Skeletal muscle cell (primary cell): ENCODE results near the gene TMEM178B.

Source experiments
- DNase-seq: peaks from one replicate; pipeline ENCODE4 v3.0.0-alpha.2; 2010; ENCODE audit warnings: low read depth
- H3K4me3 ChIP-seq: 2 replicates; pipeline ENCODE4 v1.5.1; 2011; ENCODE audit warnings: low read depth, mild to moderate bottlenecking, control low read depth, low read length, moderate library complexity

TMEM178B gene

DNA sequence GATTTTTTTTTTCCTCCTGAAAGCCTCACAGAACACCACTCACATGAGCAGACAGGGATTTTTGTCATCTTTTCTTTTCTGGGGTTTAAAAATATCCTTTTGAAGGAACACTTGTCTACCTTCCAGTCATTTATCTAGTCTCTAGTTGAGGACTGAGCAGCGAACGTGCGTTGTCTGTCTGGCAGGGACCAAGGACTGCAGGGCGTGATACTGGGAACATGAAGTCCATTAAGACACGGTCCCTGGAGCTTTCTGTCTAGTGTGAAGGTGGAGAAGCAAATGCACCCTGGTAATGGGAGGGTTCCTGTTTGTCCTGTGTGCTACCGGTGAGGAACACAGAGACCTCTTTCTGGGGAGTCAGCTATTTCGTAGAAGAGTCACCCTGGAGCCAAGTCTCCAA lies 207.4 kb downstream of the TMEM178B start:
- no peak overlapping the region for H3K4me3 ChIP-seq
- DNase-seq: no peak

DNA sequence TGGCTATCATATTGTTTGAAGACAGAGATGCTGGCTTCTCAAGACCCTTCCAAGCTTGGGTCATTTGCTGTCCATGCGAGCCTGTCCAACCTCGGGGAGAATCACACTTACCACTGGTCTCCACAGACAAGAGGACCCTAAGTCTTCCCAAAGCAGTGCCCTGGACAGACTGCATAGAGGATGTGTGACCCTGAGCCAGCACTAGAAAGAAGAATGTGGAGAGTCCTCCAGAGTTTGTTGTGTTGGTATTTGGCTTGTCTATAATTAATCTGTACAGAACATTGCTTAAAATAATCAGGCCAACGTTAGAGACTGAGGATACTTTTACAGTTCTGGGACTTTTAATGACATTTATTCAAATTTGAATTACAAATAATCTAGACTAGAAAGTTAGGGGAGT lies 212.7 kb downstream of the TMEM178B start:
- no peak for DNase-seq
- H3K4me3 ChIP-seq: no peak overlapping the region

DNA sequence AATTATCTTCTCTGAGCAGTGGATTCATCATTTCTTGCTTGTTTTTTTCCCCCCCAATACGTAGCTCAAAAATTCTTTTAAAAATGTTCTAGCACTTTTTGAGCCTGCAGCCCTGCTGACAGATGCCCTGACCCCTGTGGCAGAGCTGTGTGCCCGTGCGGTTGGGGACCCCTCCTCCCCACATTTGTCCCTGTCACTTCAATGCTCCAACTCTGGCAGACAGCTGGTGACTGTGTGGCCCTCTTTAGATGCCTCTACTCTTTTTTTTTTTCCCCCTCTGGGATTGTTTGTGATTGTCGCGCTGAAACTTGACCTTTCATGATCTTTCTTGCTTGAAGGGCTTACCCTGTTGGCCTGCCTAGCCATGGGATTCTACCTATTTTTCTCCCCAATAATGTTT lies 214.1 kb downstream of the TMEM178B start:
- DNase-seq: no peak
- no peak overlapping the region for H3K4me3 ChIP-seq

DNA sequence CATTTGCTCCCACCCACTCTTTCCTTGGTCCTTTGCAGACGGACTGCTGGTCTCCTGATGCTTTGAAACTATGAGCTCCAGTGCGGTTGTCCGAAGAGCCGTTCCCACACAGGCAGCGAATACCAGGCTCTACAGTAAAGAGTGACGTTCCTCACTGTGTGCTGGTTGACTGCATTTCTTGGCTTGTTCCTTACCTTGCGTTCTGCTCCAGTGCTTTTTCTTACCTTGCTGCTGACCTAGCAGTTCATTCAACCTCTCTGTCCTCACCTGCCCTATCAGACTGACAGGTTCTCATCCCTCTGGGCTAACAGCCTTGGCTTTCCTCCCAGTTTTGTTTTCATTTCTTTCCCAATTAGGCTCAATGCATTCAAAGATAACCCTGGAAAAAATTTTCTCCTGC lies 214.8 kb downstream of the TMEM178B start:
- no peak overlapping the region for H3K4me3 ChIP-seq
- no peak for DNase-seq

DNA sequence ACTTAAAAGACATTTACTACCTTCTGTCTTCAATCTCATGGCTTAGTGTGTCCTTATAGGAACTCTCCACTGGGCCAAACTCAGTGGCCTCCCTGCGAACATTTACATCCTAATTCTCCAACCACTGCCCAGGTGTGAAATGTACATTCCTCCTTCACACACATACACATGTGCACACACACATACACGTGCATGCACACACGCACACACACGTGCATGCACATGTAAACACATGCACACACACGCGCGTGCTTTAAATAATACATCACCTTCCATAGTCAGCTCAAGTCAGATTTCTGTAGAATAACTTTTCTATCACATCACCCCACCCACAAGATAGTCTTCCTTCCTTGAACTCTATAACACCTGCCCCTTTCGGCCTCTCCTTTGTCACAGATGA lies 216.5 kb downstream of the TMEM178B start:
- no peak overlapping the region for H3K4me3 ChIP-seq
- DNase-seq: no peak

DNA sequence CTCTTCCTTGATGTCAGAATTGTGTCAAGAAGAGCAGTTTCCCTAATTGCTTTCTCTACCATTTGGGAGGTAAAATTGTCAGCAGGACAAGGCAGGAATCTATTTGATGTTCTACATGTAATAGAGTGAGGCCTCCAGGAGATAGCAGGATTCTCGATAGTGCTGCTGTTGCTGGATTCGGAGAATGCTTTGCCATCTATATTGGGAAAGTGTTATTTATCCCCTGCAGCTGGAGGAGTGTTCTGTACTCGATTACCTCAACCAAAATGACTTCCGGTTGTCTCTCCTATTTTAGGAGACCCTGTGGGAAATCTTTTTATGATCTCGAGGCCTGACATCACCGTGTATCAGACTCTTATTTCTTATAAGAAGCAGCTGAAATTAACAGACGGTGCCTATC lies 217.1 kb downstream of the TMEM178B start:
- no peak for DNase-seq
- no peak overlapping the region for H3K4me3 ChIP-seq

DNA sequence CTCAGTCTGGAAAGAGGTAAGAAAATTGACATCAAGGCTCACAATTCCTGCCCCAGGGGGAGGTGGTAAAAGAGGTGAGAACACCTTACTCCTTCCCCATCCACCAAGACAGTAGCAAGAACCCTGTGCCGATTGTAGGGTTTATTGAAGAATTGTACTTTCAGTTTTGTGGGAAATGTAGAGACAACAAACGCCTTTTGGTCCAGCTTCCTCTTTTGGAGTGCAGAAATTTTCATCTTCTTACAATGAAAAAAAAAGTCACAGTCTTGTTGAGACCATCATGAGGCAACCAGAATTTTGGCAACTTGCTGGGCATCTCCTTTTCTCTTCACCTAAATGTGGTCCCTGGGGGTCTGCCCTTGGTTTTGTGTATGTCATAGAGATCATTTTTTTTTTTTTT lies 217.7 kb downstream of the TMEM178B start:
- no peak overlapping the region for H3K4me3 ChIP-seq
- no peak for DNase-seq

DNA sequence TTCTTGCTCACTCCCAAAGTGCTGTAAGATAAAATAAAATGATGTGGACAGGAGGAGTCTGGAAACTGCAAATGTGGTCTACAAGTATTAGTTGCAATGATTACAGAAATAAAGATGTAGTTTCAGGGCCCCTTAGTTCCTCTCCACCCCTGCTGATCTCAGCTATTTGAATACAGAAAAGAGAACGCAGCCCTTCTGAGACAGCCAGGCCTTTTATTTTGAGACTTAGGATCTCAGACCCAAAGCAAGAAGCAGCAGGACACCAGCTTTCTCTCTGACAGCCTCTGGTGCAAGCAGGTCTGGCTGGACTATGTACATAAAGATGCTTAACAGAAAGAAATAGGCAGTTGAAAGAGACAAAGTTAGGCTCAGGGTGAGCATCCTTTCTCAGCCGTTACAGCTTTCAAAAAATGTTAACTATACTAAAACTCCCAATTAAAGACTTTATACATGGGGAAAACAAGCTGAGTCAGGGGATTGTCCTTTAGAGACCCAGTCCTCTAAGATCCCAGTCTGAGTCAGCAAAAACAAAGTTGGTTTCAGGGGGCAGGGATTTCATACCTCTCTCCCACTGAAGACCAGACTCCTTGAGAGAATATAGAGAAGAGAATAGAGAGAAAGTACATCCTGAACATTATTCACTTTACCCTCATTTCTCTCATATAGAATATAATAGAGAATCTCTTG lies 220.4 kb downstream of the TMEM178B start:
- no peak overlapping the region for H3K4me3 ChIP-seq
- DNase-seq: no peak

DNA sequence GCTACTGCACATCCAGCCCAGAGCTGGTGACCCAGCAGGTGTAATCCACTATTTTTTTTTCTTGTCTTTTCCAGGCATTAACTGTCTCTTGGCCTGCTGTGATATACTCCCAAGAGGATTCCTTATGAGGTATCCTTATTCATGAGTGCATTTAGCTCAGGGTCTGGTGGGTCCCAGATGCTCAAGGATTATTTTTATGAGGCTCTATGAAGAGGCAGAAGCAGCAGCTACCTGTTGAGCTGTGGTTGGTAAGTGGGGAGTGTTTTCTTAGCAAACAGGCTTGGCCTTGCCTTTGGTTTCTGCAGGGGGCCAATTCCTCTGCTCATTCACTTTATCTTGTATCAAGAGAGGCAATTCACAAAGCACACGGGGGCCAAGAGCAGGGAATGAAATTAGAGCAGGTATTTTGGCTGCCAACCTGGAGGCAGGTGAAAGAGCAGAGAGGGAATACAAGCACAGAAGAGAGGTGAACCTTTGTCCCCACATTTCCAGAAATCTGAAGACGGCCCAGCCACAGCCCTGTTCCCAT lies 221.6 kb downstream of the TMEM178B start:
- no peak overlapping the region for H3K4me3 ChIP-seq

DNA sequence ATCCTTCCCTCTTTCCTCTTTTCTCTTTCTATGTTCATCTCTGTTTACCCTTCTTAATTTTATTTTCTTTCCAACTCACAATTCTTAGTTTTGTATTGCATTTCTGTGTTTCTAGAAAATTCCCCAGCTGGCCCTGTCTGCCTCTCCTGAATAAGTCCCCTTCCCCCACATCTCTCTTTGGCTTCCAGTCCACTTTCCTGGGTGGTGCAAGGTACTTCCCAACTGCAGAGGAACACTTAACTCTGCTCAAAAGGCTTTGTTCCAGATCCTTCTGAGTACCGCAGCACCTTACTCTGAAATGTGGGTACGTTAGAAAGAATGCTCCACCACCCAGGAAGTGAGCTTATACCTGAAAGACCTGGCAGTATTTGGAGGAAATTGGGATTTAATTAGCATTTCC lies 227.0 kb downstream of the TMEM178B start:
- H3K4me3 ChIP-seq: no peak overlapping the region
- DNase-seq: no peak

More for the DNA sequence above, 221.6 kb downstream of the TMEM178B start:
- no peak for DNase-seq

DNA sequence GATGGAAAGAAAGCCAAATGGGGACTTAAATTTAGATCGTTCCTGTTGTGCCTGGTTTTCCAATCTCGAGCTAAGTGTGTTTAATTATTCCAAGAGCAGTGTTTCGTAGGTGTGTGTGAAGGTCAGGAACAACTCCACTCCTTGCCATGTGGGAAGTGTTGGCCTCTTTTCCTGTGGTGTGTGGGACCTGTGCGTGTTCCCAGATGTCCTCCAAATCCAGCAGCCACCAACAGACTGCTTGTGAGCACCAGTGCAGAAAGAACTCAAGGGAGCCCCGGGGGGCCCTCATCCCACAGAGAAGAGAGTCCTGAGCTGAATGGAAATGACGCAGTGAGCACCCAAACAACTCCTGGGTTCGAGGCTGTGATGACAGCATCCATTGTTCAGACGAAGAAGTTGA lies 227.7 kb downstream of the TMEM178B start:
- no peak overlapping the region for H3K4me3 ChIP-seq
- DNase-seq: no peak

DNA sequence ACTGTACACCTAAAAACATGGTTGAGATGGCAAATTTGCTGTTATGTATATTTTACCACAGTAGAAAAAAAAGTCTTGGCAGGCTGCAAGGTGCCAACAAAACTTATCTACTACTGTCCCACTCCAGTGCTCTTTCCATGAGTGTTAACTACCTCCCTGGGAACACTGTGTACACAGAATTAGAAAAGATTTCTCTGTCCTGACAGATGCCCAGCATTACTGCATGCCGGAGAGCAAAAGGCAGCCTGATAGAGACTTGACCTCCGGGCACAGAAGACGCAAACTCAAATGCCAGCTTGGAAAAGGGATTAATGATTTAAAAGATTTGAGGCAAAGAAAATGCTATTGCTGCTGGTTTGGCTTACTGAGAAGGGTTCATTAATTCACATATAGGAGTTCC lies 228.8 kb downstream of the TMEM178B start:
- DNase-seq: no peak
- H3K4me3 ChIP-seq: no peak overlapping the region

DNA sequence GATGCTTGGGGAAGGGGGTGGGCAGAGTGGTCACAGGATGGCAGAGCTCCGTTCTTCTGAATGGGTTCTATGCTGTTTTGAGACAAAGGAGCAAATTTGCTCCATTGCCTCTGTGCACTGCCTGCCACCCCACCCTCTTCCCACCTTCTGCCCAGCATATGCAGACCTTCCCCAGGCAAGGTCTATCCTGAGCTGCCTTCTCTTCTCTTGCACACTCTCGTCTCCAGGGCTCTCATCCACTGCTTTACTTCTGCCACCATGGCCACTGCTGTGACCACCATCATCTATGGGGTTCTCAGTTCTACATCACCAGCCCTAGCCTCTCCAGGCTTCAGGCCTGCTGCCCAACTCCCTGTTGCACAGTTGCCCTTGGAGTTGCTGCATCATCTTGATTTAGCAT lies 230.4 kb downstream of the TMEM178B start:
- DNase-seq: no peak
- H3K4me3 ChIP-seq: no peak overlapping the region

DNA sequence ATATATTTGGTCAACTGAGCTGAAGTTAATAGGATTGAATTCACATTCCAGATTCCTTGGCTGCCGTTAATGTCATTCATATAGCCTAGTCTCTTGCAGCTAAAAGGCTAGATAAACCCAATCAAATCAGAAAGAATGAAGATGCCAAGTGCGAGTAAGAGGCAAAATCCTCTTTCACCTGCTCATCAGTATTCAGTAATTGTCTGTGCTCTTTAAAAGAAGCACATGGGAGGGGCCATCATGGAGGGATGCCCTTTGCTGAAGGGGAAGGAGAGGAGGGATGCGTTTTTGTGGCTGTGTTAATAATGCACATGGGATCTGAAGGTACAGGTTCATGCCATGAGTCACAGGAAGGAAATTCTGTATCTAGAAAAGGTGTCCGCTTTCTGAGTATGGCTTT lies 232.2 kb downstream of the TMEM178B start:
- no peak overlapping the region for H3K4me3 ChIP-seq
- DNase-seq: no peak

DNA sequence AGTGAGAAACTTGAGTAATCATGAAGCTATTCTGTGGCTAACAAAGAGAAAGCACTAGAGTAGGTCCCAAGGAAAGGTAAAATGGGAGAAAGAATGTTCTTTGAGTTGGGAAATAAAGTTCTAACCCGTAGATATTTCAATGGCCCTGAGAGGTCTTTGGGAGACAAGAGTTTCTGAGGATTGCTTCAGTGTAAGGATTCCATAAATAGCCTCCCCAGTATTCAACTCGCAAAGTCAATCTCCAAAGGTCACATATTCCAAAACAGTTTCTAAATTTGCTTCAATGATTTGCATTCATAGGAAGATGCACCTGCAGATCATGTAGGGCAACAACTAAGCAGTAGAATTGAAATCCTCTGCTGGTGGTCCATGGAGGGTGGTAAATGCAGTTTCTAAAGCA lies 238.5 kb downstream of the TMEM178B start:
- no peak for DNase-seq
- no peak overlapping the region for H3K4me3 ChIP-seq

DNA sequence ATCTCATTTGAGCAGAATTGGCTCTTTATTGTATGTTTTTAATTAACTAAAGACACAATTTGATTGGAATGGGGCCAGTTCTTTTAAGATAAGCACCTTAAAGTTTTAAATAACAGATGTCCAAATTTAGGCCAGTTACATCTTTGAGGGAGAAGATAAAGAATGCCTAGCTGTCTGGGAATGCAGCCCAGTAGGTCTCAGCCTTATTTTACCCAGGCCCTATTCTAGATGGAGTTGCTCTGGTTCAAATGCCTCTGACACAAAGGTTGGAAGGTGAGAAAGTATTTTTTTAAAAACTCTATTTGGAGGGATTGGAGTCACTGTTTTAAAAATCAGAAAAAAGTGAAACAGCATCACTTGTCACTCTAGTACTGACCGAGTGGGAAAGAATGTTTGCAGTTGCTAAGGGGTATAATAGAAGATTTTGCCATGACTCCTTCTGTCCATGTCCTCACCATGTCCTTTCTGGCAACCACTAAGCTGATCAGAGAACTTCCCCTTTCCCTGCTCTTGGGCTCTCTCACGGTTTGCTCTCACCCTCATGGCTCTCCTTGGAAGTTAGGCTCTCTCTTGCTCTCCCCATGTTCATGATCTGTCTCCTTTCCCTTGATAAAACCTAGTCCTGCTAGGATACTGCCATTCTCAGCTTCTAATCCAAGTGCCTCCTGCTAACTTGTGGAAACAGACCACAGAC lies 239.1 kb downstream of the TMEM178B start:
- no peak for DNase-seq
- H3K4me3 ChIP-seq: no peak overlapping the region

DNA sequence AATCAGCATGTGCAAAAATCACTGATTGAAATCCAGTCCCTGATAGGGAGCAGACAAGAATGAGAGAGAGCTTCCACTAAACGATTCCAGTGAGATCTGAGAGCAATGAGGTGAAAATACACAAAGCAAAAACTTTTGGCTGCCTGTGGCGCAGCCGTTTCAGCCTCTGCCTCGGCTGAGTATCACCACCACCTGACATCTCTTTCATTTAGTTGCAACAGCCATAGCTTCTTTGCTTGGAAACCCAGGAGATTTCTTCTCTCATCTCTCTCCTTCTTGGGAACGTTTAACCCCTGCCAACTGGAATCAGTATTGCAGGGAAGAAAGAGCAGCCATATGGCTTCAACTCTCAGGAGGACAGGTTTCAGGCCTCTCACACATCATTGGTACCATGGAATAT lies 240.0 kb downstream of the TMEM178B start:
- DNase-seq: no peak
- H3K4me3 ChIP-seq: no peak overlapping the region

DNA sequence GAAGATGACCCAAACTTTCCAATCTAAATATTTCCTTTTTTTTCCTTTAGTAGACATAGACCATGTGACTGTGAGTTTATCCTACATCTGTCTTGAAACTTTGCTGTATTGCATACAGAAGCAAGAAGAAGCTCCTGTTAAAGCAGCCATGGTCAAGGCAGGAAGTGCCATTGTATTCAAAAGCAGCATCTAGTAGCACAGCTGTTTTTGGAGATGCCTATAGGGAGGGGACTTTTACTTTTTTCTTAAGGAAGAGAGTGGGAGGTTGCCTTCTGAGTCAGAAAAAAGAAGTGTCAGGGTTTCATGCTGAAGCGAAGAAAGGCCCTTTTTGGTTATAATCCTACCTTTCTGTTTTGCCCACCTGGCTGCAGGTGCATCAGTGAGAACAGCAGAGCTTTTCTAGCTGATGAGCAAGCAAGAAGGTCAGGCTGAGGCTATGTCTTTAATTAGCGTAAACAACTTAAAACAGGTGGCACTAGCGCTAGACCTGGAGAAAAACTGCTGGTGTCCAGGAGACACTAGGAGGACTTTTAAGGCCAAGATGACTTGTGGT lies 243.2 kb downstream of the TMEM178B start:
- H3K4me3 ChIP-seq: no peak overlapping the region
- DNase-seq: no peak

DNA sequence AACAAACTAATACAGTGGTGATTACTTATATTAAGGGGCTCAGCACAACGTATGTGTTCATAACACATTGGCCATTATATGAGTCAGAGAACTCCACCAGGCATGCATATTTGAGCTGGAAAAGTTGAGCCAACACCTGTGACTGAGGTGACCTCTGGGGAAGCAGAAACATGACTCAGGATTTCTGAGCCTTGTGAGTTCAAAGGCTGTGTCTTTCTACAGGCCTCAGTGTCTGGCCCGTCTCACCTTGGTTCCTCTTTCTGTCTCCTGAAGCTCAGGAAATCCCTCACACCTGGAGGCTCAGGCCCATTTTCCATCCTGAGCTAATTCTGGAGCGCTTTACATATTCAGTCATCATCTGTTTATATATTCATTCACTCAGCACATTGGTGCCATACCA lies 246.4 kb downstream of the TMEM178B start:
- DNase-seq: no peak
- no peak overlapping the region for H3K4me3 ChIP-seq

DNA sequence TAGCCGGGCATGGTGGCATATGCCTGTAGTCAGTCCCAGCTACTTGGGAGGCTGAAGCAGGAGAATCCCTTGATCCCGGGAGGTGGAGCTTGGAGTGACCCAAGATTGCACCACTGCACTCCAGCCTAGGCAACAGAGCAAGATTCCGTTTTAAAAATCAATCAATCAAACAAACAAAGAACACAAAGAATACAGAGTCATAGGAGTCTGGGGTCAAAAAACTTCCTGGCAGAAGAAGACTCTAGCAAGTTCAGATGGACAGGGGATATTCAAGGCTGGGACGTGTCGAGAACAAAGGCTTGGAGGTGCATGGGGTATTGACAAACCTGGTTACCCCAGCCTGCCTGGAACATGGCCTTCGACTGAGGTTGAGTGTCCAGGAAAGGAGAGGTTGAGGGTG lies 248.5 kb downstream of the TMEM178B start:
- no peak overlapping the region for H3K4me3 ChIP-seq
- no peak for DNase-seq

DNA sequence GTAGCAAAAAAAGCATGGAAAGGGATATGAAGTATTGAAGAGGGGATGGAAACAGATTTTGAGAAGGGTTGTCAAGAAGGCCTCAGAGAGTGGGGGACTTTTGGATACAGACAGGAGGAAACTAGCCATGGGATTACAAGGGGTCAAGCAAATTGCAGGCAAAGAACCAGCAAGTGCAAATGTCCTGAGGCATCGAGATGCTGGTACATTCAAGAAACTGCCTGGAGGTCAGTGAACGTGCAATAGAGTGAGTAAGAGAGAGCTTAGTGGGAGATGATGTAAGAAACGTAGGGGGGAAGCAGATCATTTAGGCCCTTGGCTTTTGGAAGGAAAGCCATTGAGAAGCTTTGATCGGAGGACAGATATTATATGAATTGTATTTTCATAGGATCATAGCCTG lies 250.0 kb downstream of the TMEM178B start:
- no peak for DNase-seq
- H3K4me3 ChIP-seq: no peak overlapping the region
